Medulla oblongata (tissue), 1 donor: ENCODE measurements around the gene ATP8B1.

Experiments used
- DNase-seq: peaks from one replicate; pipeline ENCODE4 v3.0.0-alpha.2; 2015; ENCODE audit errors: extremely low spot score

Gene ATP8B1

GRCh38 chr18:57792631-57793301 lies 10.3 kb downstream of the ATP8B1 start:
- DNase-seq = no peak

GRCh38 chr18:57791911-57792310 lies 11.2 kb downstream of the ATP8B1 start:
- DNase-seq = no peak

GRCh38 chr18:57791192-57791591 lies 11.9 kb downstream of the ATP8B1 start:
- DNase-seq = no peak

GRCh38 chr18:57790316-57790715 lies 12.8 kb downstream of the ATP8B1 start:
- no peak for DNase-seq

GRCh38 chr18:57789759-57790158 lies 13.4 kb downstream of the ATP8B1 start:
- DNase-seq = no peak

- no peak for DNase-seq
These were observed 14.0 kb downstream of the ATP8B1 start for GRCh38 chr18:57789090-57789489.

- no peak for DNase-seq
These were observed 15.9 kb downstream of the ATP8B1 start for GRCh38 chr18:57787068-57787685.

- DNase-seq = no peak
These were observed 17.2 kb downstream of the ATP8B1 start for GRCh38 chr18:57785751-57786437.

- no peak for DNase-seq
These were observed 18.4 kb downstream of the ATP8B1 start for GRCh38 chr18:57784801-57785114.

GRCh38 chr18:57784034-57784800 lies 18.9 kb downstream of the ATP8B1 start:
- no peak for DNase-seq

- no peak for DNase-seq
These were observed 21.1 kb downstream of the ATP8B1 start for GRCh38 chr18:57782049-57782448.

- DNase-seq = no peak
These were observed 22.3 kb downstream of the ATP8B1 start for GRCh38 chr18:57780706-57781347.

- DNase-seq = no peak
These were observed 22.8 kb downstream of the ATP8B1 start for GRCh38 chr18:57780318-57780705.

- DNase-seq = no peak
These were observed 26.3 kb downstream of the ATP8B1 start for GRCh38 chr18:57776767-57777166.

GRCh38 chr18:57776354-57776753 lies 26.8 kb downstream of the ATP8B1 start:
- DNase-seq = no peak

GRCh38 chr18:57775937-57776336 lies 27.2 kb downstream of the ATP8B1 start:
- no peak for DNase-seq

GRCh38 chr18:57772387-57772799 lies 30.7 kb downstream of the ATP8B1 start:
- no peak for DNase-seq

GRCh38 chr18:57771626-57772025 lies 31.5 kb downstream of the ATP8B1 start:
- DNase-seq = no peak

GRCh38 chr18:57771193-57771592 lies 31.9 kb downstream of the ATP8B1 start:
- DNase-seq = no peak

- DNase-seq = no peak
These were observed 34.4 kb downstream of the ATP8B1 start for GRCh38 chr18:57768537-57769326.
